Panc1 (cell line): ENCODE measurements around the gene MTMR12. TPM values are rescaled to one million over a fixed set of nuclear protein-coding genes. Genes with fewer than 3 reads are reported as not detected.

Experiments used
- total RNA-seq: library from RNA; stranded (reverse); gene quantifications from one replicate; pipeline ENCODE4 v1.2.1, GENCODE V29; 2021; ENCODE audit not compliant: unreplicated experiment

The MTMR12 gene
- total RNA-seq, 1 experiment from 2014 or later: 42.4 TPM

Other genes starting within 250 kb of the MTMR12 start
- 89.7 TPM for gene GOLPH3, start 138.6 kb downstream of the MTMR12 start, total RNA-seq
- 72.7 TPM for gene ZFR, start 131.8 kb upstream of the MTMR12 start, total RNA-seq